Measurements from ENCODE around the gene H2AZ2.
"Not testable (repeated sequence)": the region's sequence is repeated elsewhere in the genome, so short reads cannot be mapped to it uniquely, and the experiment has no call there.

The H2AZ2 gene

DNA sequence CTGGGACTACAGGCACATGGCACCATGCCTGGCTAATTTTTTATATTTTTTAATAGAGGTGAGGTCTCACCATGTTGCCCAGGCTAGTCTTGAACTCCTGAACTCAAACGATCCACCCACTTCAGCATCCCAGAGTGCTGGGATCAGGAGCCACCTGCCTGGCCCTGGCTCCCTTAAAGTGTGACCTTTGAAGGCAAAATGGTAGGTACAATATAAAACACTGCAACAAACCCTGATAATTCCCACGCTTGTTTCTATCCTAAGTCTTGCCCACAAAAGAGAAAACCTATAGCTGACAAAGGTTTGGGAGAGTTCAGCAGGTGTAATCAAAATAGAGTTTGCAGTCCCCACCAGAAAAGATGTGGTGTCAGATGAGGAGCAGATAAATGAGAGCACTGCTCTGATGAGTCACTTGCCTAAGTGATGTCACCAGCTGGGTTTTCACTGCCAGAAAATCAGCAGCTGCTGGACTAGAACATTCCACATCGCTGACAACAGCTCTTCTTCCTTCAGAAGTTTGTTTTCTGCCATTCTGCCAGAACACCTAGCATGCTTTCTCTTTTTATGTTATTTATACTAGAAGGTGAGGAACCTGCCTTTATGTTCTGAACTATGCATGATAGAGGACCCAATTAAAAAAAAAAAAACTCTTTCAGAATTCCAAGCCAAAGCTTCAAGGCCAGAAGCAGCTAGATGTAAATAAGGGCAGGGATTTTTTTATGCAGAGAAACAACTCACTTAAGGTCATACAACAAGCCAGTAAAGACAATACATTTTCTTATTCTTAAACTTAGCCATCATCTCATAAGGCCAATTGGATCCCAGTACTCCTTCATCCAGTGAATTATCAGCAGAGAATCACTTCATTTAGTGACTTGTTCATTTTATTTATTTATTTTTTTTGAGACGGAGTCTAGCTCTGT, 19.4 kb upstream of the H2AZ2 start:
- Histone ChIP-seq H3K9me2 (replicated peaks; ENCODE audit: insufficient read depth, low read length) (no peaks in the 10 kb centered on the region), H3K4me2 (ENCODE audit: low read depth, low read length) (no peak overlapping the region), H3K4me1 (ENCODE audit: low read length) (peaks cover 5% of the 10 kb centered on the region; the same call in 1 of the 2 replicates), H3K4me3 (ENCODE audit: low read length) (no peak overlapping the region), H4K20me1 (ENCODE audit: insufficient read depth, low read length) (no peaks in the 10 kb centered on the region), H3K79me2 (ENCODE audit: low read length) (no peaks in the 10 kb centered on the region), H3K36me3 (replicated peaks; ENCODE audit: insufficient read depth, low read length) (no peaks in the 10 kb centered on the region), H3K27me3 (replicated peaks; ENCODE audit: insufficient read depth, low read length) (no peaks in the 10 kb centered on the region), H2AFZ (ENCODE audit: low read length) (no peak overlapping the region), H3K9ac (ENCODE audit: low read length) (no peak overlapping the region), H3K9me3 (replicated peaks; ENCODE audit: insufficient read depth, low read length) (no peaks in the 10 kb centered on the region), H3F3A (ENCODE audit: insufficient read depth, low read length) (no peaks in the 10 kb centered on the region), H3K27ac (ENCODE audit: low read length) (no peak overlapping the region)
- DNase-seq, result no peak
- no peak for TF ChIP-seq EZH2phosphoT487 (IDR thresholded peaks at IDR 0.05; ENCODE audit: low read length)
- no peak for TF ChIP-seq EZH2 (optimal IDR thresholded peaks at IDR 0.05; ENCODE audit: low read depth, low read length)
- TF ChIP-seq, protein P1, sequence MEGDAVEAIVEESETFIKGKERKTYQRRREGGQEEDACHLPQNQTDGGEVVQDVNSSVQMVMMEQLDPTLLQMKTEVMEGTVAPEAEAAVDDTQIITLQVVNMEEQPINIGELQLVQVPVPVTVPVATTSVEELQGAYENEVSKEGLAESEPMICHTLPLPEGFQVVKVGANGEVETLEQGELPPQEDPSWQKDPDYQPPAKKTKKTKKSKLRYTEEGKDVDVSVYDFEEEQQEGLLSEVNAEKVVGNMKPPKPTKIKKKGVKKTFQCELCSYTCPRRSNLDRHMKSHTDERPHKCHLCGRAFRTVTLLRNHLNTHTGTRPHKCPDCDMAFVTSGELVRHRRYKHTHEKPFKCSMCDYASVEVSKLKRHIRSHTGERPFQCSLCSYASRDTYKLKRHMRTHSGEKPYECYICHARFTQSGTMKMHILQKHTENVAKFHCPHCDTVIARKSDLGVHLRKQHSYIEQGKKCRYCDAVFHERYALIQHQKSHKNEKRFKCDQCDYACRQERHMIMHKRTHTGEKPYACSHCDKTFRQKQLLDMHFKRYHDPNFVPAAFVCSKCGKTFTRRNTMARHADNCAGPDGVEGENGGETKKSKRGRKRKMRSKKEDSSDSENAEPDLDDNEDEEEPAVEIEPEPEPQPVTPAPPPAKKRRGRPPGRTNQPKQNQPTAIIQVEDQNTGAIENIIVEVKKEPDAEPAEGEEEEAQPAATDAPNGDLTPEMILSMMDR (IDR thresholded peaks at IDR 0.05; ENCODE audit: low read length), result no peak

DNA sequence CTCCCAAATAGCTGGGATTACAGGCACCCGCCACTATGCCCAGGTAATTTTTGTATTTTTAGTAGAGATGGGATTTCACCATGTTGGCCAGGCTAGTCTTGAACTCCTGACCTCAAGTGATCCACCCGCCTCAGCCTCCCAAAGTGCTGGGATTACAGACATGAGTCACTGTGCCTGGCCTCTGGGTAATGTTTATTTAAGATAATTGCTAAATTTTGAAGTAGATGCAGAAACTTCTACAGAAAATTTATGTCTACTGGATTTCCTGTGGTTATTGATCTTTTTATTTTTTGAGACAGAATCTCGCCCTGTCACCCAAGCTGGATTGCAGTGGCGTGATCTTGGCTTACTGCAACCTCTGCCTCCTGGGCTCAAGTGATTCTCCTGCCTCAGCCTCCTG, 14.1 kb upstream of the H2AZ2 start:
- not testable (repeated sequence) for H3K4me2 ChIP-seq (ENCODE audit: low read depth, low read length); H3K27me3 ChIP-seq (replicated peaks; ENCODE audit: insufficient read depth, low read length); H3K36me3 ChIP-seq (replicated peaks; ENCODE audit: insufficient read depth, low read length); H3K9me3 ChIP-seq (replicated peaks; ENCODE audit: insufficient read depth, low read length); H3K9ac ChIP-seq (ENCODE audit: low read length); H3K9me2 ChIP-seq (replicated peaks; ENCODE audit: insufficient read depth, low read length); H3K4me3 ChIP-seq (ENCODE audit: low read length); H3K79me2 ChIP-seq (ENCODE audit: low read length); H4K20me1 ChIP-seq (ENCODE audit: insufficient read depth, low read length); DNase-seq; H3F3A ChIP-seq (ENCODE audit: insufficient read depth, low read length); H3K4me1 ChIP-seq (ENCODE audit: low read length); H2AFZ ChIP-seq (ENCODE audit: low read length); H3K27ac ChIP-seq (ENCODE audit: low read length)

DNA sequence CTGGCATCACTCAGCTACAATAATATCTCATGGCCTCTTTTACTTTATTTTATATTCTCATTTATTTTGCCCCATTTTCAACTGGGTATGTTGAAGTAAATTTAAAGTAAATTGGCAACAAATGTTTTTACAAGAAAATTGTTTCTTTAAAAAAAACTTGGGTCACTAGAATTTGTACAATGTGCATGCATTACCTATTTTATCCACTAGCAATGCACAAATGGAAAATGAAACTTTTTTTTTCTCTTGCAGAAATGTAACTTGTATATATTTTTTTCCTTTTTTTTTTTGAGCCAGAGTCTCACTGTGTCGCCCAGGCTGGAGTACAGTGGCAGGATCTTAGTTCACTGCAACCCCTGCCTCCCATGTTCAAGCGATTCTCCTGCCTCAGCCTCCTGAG, 10.3 kb upstream of the H2AZ2 start:
- TF ChIP-seq EZH2phosphoT487 (IDR thresholded peaks at IDR 0.05; ENCODE audit: low read length), result no peak
- TF ChIP-seq, protein P1 (IDR thresholded peaks at IDR 0.05; ENCODE audit: low read length), result peak; percentile 33; the same call in 1 of the 2 replicates
- H3K79me2 ChIP-seq (ENCODE audit: low read length), result no peaks in the 10 kb centered on the region
- H3K27ac ChIP-seq (ENCODE audit: low read length), result no peak overlapping the region
- no peaks in the 10 kb centered on the region for H3K9me2 ChIP-seq (replicated peaks; ENCODE audit: insufficient read depth, low read length)
- H4K20me1 ChIP-seq (ENCODE audit: insufficient read depth, low read length), result no peaks in the 10 kb centered on the region
- H3K4me1 ChIP-seq (ENCODE audit: low read length), result peaks cover 11% of the 10 kb centered on the region; the same call in 1 of the 2 replicates
- no peaks in the 10 kb centered on the region for H3K9me3 ChIP-seq (replicated peaks; ENCODE audit: insufficient read depth, low read length)
- DNase-seq, result peak; percentile 36
- no peaks in the 10 kb centered on the region for H3K36me3 ChIP-seq (replicated peaks; ENCODE audit: insufficient read depth, low read length)
- H3K4me3 ChIP-seq (ENCODE audit: low read length), result no peak overlapping the region
- no peak overlapping the region for H2AFZ ChIP-seq (ENCODE audit: low read length)
- H3K27me3 ChIP-seq (replicated peaks; ENCODE audit: insufficient read depth, low read length), result no peaks in the 10 kb centered on the region
- no peak overlapping the region for H3K4me2 ChIP-seq (ENCODE audit: low read depth, low read length)
- H3F3A ChIP-seq (ENCODE audit: insufficient read depth, low read length), result no peaks in the 10 kb centered on the region
- H3K9ac ChIP-seq (ENCODE audit: low read length), result no peak overlapping the region
